SJCRH30 (cell line): ENCODE results near the gene TCERG1L. TPM values are rescaled to one million over a fixed set of nuclear protein-coding genes. Genes with fewer than 3 reads are reported as not detected.
"Not testable (repeated sequence)": the region's sequence is repeated elsewhere in the genome, so short reads cannot be mapped to it uniquely, and the experiment has no call there.

Experiments
- DNase-seq, 2 experiments: peaks; one replicate each; pipeline ENCODE4 v3.0.0-alpha.2; 2015 to 2020
- H3K27ac ChIP-seq: fragments of 250-450 bp; sonication (Bioruptor Pico); 2 replicates; pipeline ENCODE4 v1.5.1; 2020; ENCODE audit warnings: mild to moderate bottlenecking, moderate library complexity
- H3K27me3 ChIP-seq: fragments of 250-450 bp; sonication (Bioruptor Pico); 2 replicates; pipeline ENCODE4 v1.5.1; 2020; ENCODE audit warnings: mild to moderate bottlenecking, moderate library complexity
- H3K36me3 ChIP-seq: fragments of 250-450 bp; sonication (Bioruptor Pico); 2 replicates; pipeline ENCODE4 v1.5.1; 2020; ENCODE audit warnings: mild to moderate bottlenecking, moderate library complexity
- H3K4me1 ChIP-seq: fragments of 250-450 bp; sonication (Bioruptor Pico); 2 replicates; pipeline ENCODE4 v1.5.1; 2020; ENCODE audit warnings: mild to moderate bottlenecking, moderate library complexity
- H3K4me3 ChIP-seq: fragments of 250-450 bp; sonication (Bioruptor Pico); 2 replicates; pipeline ENCODE4 v1.5.1; 2020; ENCODE audit warnings: mild to moderate bottlenecking, moderate library complexity
- H3K9me3 ChIP-seq: fragments of 250-450 bp; sonication (Bioruptor Pico); replicated peaks from 2 replicates; pipeline ENCODE4 v1.5.1; 2020; ENCODE audit warnings: mild to moderate bottlenecking, moderate library complexity
- total RNA-seq: library from RNA; depleted of rRNA; stranded (reverse); fragments of >200 nt; shearing (Covaris generic); gene quantifications from 2 replicates; pipeline ENCODE4 v1.2.3, GENCODE V29; 2014

The TCERG1L gene
- total RNA-seq, 1 experiment from 2014 or later: not detected

GRCh38 chr10:131165092-131165491, 146.4 kb downstream of the TCERG1L start:
- no peaks in the 10 kb centered on the region for H3K9me3 ChIP-seq
- H3K36me3 ChIP-seq: no peaks in the 10 kb centered on the region
- H3K4me1 ChIP-seq: no peaks in the 10 kb centered on the region
- DNase-seq: no peak
- no peaks in the 10 kb centered on the region for H3K27me3 ChIP-seq
- no peak overlapping the region for H3K27ac ChIP-seq
- no peak overlapping the region for H3K4me3 ChIP-seq

- no peak overlapping the region for H3K27ac ChIP-seq
- no peaks in the 10 kb centered on the region for H3K4me1 ChIP-seq
- no peaks in the 10 kb centered on the region for H3K36me3 ChIP-seq
- no peak overlapping the region for H3K4me3 ChIP-seq
- H3K27me3 ChIP-seq: no peaks in the 10 kb centered on the region
- H3K9me3 ChIP-seq: no peaks in the 10 kb centered on the region
- no peak for DNase-seq
These were observed 148.4 kb downstream of the TCERG1L start for GRCh38 chr10:131162866-131163843.

GRCh38 chr10:131162211-131162610, 149.3 kb downstream of the TCERG1L start:
- Histone ChIP-seq H3K27me3 (no peaks in the 10 kb centered on the region), H3K27ac (no peak overlapping the region), H3K4me3 (no peak overlapping the region), H3K36me3 (no peaks in the 10 kb centered on the region), H3K9me3 (no peaks in the 10 kb centered on the region), H3K4me1 (no peaks in the 10 kb centered on the region)
- no peak for DNase-seq

GRCh38 chr10:131161087-131161486, 150.4 kb downstream of the TCERG1L start:
- H3K27me3 ChIP-seq: no peaks in the 10 kb centered on the region
- H3K4me3 ChIP-seq: no peak overlapping the region
- no peaks in the 10 kb centered on the region for H3K4me1 ChIP-seq
- no peaks in the 10 kb centered on the region for H3K9me3 ChIP-seq
- no peak for DNase-seq
- no peaks in the 10 kb centered on the region for H3K36me3 ChIP-seq
- no peak overlapping the region for H3K27ac ChIP-seq

- Histone ChIP-seq H3K27ac (no peak overlapping the region), H3K4me1 (no peaks in the 10 kb centered on the region), H3K9me3 (no peaks in the 10 kb centered on the region), H3K36me3 (no peaks in the 10 kb centered on the region), H3K27me3 (no peaks in the 10 kb centered on the region), H3K4me3 (no peak overlapping the region)
- DNase-seq: no peak
These were observed 151.2 kb downstream of the TCERG1L start for GRCh38 chr10:131160219-131160875.

- no peak for DNase-seq
- Histone ChIP-seq H3K27me3 (no peaks in the 10 kb centered on the region), H3K9me3 (no peaks in the 10 kb centered on the region), H3K36me3 (no peaks in the 10 kb centered on the region), H3K27ac (no peak overlapping the region), H3K4me1 (no peaks in the 10 kb centered on the region), H3K4me3 (no peak overlapping the region)
These were observed 151.8 kb downstream of the TCERG1L start for GRCh38 chr10:131159771-131160170.

GRCh38 chr10:131158695-131159094, 152.8 kb downstream of the TCERG1L start:
- H3K36me3 ChIP-seq: no peaks in the 10 kb centered on the region
- no peak overlapping the region for H3K27ac ChIP-seq
- H3K9me3 ChIP-seq: no peaks in the 10 kb centered on the region
- H3K4me3 ChIP-seq: no peak overlapping the region
- DNase-seq: no peak
- no peaks in the 10 kb centered on the region for H3K27me3 ChIP-seq
- H3K4me1 ChIP-seq: no peaks in the 10 kb centered on the region

- H3K9me3 ChIP-seq: no peaks in the 10 kb centered on the region
These were observed 153.6 kb downstream of the TCERG1L start for GRCh38 chr10:131157899-131158298.

GRCh38 chr10:131155876-131156230, 155.7 kb downstream of the TCERG1L start:
- H3K27ac ChIP-seq: no peak overlapping the region
- no peaks in the 10 kb centered on the region for H3K36me3 ChIP-seq
- no peaks in the 10 kb centered on the region for H3K4me1 ChIP-seq
- no peak for DNase-seq
- H3K9me3 ChIP-seq: no peaks in the 10 kb centered on the region
- H3K27me3 ChIP-seq: no peaks in the 10 kb centered on the region
- H3K4me3 ChIP-seq: no peak overlapping the region

More at GRCh38 chr10:131157899-131158298, 153.6 kb downstream of the TCERG1L start:
- Histone ChIP-seq H3K27ac (no peak overlapping the region), H3K4me3 (no peak overlapping the region), H3K4me1 (no peaks in the 10 kb centered on the region), H3K27me3 (no peaks in the 10 kb centered on the region), H3K36me3 (no peaks in the 10 kb centered on the region)
- DNase-seq: no peak

GRCh38 chr10:131155218-131155875, 156.2 kb downstream of the TCERG1L start:
- Histone ChIP-seq H3K4me1 (no peaks in the 10 kb centered on the region), H3K27ac (no peak overlapping the region), H3K4me3 (no peak overlapping the region), H3K9me3 (no peaks in the 10 kb centered on the region), H3K36me3 (no peaks in the 10 kb centered on the region), H3K27me3 (no peaks in the 10 kb centered on the region)
- no peak for DNase-seq

- no peak for DNase-seq
- Histone ChIP-seq H3K36me3 (no peaks in the 10 kb centered on the region), H3K4me3 (no peak overlapping the region), H3K27me3 (no peaks in the 10 kb centered on the region), H3K4me1 (no peaks in the 10 kb centered on the region), H3K9me3 (no peaks in the 10 kb centered on the region), H3K27ac (no peak overlapping the region)
These were observed 157.1 kb downstream of the TCERG1L start for GRCh38 chr10:131154306-131155025.

GRCh38 chr10:131152456-131152855, 159.1 kb downstream of the TCERG1L start:
- H3K27me3 ChIP-seq, H3K36me3 ChIP-seq, H3K4me3 ChIP-seq, H3K27ac ChIP-seq, DNase-seq, H3K9me3 ChIP-seq, H3K4me1 ChIP-seq: not testable (repeated sequence)

GRCh38 chr10:131150126-131150525, 161.4 kb downstream of the TCERG1L start:
- Histone ChIP-seq H3K9me3 (no peaks in the 10 kb centered on the region), H3K4me1 (no peaks in the 10 kb centered on the region), H3K27ac (no peak overlapping the region), H3K36me3 (no peaks in the 10 kb centered on the region), H3K4me3 (no peak overlapping the region), H3K27me3 (no peaks in the 10 kb centered on the region)
- DNase-seq: no peak

GRCh38 chr10:131149586-131149985, 161.9 kb downstream of the TCERG1L start:
- no peak overlapping the region for H3K4me3 ChIP-seq
- H3K27ac ChIP-seq: no peak overlapping the region
- H3K27me3 ChIP-seq: no peaks in the 10 kb centered on the region
- no peaks in the 10 kb centered on the region for H3K4me1 ChIP-seq
- DNase-seq: no peak
- H3K9me3 ChIP-seq: no peaks in the 10 kb centered on the region
- H3K36me3 ChIP-seq: no peaks in the 10 kb centered on the region
